Osteocyte (in vitro differentiated cells): ENCODE results near the gene ADAMTSL2. TPM values are rescaled to one million over a fixed set of nuclear protein-coding genes. Genes with fewer than 3 reads are reported as not detected.
"Not testable (repeated sequence)": the region's sequence is repeated elsewhere in the genome, so short reads cannot be mapped to it uniquely, and the experiment has no call there.

Experiments
- DNase-seq: peaks from one replicate; pipeline ENCODE4 v3.0.0; 2021; ENCODE audit warnings: mixed read lengths; ENCODE audit not compliant: unreplicated experiment; ENCODE audit errors: extremely low spot score
- H3K27ac Mint-ChIP-seq: one replicate; pipeline ENCODE4 v1.8.0; 2021; ENCODE audit warnings: mild to moderate bottlenecking, mixed read lengths; ENCODE audit not compliant: unreplicated experiment
- H3K27me3 Mint-ChIP-seq: one replicate; pipeline ENCODE4 v1.8.0; 2021; ENCODE audit warnings: mixed read lengths; ENCODE audit not compliant: unreplicated experiment
- H3K36me3 Mint-ChIP-seq: one replicate; pipeline ENCODE4 v1.8.0; 2021; ENCODE audit warnings: mixed read lengths; ENCODE audit not compliant: unreplicated experiment
- H3K4me1 Mint-ChIP-seq: one replicate; pipeline ENCODE4 v1.8.0; 2021; ENCODE audit warnings: mixed read lengths; ENCODE audit not compliant: unreplicated experiment
- H3K4me3 Mint-ChIP-seq: one replicate; pipeline ENCODE4 v1.8.0; 2021; ENCODE audit warnings: mild to moderate bottlenecking, moderate library complexity, mixed read lengths; ENCODE audit not compliant: unreplicated experiment
- H3K9me3 Mint-ChIP-seq: one replicate; pipeline ENCODE4 v1.8.0; 2021; ENCODE audit warnings: mixed read lengths; ENCODE audit not compliant: unreplicated experiment
- total RNA-seq: library from RNA; stranded (reverse); gene quantifications from 2 replicates; pipeline ENCODE4 v1.2.1, GENCODE V29; 2021
- TF ChIP-seq, protein P1 (sequence below): fragments of 200-600 bp; sonication (generic); IDR thresholded peaks from 2 replicates; pipeline ENCODE4 v1.5.0; 2021; ENCODE audit warnings: antibody characterized with exemption, mild to moderate bottlenecking, moderate library complexity

The ADAMTSL2 gene
- total RNA-seq, 1 donor from 2014 or later = 0.11 TPM

DNA sequence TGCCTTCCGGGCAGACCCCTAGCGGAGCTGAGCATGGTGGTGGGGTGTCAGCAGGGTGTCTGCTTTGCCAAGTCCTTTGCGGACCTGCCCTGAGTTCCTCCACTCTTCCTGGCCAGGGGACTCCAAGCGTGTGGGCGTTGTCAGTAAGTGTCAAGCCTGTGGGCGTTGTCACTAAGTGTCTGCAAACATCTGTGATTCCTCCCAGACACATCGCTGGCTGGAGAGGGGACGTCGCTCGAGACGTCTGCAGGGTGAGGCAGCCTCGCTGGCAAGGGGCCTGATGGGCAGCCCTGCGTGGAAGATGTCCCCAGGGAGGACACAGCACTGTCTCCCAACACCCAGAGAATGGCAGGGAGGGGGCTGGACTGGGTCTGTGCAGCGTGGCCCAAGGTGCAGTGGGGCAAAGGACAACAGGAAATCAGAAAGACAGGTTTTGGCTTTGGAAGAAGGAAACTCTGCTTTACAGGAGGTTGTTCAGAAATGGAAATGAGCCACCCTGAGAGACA, 28.8 kb downstream of the ADAMTSL2 start:
- no peaks in the 10 kb centered on the region for H3K36me3 Mint-ChIP-seq
- peaks cover 6% of the 10 kb centered on the region for H3K27me3 Mint-ChIP-seq
- no peak for DNase-seq
- no peak overlapping the region for H3K27ac Mint-ChIP-seq
- H3K4me1 Mint-ChIP-seq = peaks cover 16% of the 10 kb centered on the region
- TF ChIP-seq, protein P1, sequence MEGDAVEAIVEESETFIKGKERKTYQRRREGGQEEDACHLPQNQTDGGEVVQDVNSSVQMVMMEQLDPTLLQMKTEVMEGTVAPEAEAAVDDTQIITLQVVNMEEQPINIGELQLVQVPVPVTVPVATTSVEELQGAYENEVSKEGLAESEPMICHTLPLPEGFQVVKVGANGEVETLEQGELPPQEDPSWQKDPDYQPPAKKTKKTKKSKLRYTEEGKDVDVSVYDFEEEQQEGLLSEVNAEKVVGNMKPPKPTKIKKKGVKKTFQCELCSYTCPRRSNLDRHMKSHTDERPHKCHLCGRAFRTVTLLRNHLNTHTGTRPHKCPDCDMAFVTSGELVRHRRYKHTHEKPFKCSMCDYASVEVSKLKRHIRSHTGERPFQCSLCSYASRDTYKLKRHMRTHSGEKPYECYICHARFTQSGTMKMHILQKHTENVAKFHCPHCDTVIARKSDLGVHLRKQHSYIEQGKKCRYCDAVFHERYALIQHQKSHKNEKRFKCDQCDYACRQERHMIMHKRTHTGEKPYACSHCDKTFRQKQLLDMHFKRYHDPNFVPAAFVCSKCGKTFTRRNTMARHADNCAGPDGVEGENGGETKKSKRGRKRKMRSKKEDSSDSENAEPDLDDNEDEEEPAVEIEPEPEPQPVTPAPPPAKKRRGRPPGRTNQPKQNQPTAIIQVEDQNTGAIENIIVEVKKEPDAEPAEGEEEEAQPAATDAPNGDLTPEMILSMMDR = no peak
- H3K9me3 Mint-ChIP-seq = no peaks in the 10 kb centered on the region
- H3K4me3 Mint-ChIP-seq = no peak overlapping the region

DNA sequence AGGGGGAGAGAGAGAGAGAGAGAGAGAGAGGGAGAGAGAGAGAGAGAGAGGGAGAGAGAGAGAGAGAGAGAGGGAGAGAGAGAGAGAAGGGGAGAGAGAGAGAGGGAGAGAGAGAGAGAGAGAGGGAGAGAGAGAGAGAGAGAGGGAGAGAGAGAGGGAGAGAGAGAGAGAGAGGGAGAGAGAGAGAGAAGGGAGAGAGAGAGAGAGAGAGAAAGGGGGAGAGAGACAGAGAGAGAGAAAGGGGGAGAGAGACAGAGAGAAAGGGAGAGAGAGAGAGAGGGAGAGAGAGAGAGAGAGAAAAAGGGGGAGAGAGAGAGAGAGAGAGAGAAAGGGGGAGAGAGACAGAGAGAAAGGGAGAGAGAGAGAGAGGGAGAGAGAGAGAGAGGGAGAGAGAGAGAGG, 29.3 kb downstream of the ADAMTSL2 start:
- DNase-seq, H3K4me3 Mint-ChIP-seq, H3K27me3 Mint-ChIP-seq, H3K9me3 Mint-ChIP-seq, H3K27ac Mint-ChIP-seq, H3K36me3 Mint-ChIP-seq: not testable (repeated sequence)
- peaks cover 12% of the 10 kb centered on the region for H3K4me1 Mint-ChIP-seq

DNA sequence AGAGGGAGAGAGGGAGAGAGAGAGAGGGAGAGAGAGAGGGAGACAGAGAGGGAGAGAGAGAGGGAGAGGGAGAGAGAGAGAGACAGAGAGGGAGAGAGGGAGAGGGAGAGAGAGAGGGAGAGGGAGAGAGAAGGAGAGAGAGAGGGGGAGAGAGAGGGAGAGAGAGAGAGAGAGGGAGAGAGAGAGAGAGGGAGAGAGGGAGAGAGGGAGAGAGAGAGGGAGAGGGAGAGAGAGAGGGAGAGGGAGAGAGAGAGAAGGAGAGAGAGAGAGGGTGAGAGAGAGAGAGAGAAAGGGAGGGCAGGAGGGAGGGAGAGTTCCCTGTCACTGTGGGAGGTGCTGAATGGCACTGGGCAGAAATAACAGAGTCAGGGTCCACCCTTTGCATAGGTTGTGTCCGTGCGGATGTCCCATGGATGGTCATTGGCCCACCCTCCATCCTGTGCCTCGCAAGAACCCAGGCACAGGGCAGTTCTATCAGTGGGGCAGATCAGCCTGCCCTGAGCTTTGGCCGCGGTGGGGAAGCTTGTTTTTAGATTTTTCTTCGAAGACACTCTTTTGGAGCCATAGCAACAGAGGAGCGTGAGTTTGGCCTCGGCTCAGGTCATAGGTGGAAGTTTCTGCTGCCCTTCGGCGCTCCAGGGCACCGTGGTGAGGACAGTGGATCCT, 30.1 kb downstream of the ADAMTSL2 start:
- DNase-seq = no peak
- H3K36me3 Mint-ChIP-seq = no peaks in the 10 kb centered on the region
- peaks cover 9% of the 10 kb centered on the region for H3K4me1 Mint-ChIP-seq
- peaks cover 9% of the 10 kb centered on the region for H3K27me3 Mint-ChIP-seq
- TF ChIP-seq, protein P1 = no peak
- no peaks in the 10 kb centered on the region for H3K9me3 Mint-ChIP-seq
- H3K27ac Mint-ChIP-seq = no peak overlapping the region
- H3K4me3 Mint-ChIP-seq = no peak overlapping the region

DNA sequence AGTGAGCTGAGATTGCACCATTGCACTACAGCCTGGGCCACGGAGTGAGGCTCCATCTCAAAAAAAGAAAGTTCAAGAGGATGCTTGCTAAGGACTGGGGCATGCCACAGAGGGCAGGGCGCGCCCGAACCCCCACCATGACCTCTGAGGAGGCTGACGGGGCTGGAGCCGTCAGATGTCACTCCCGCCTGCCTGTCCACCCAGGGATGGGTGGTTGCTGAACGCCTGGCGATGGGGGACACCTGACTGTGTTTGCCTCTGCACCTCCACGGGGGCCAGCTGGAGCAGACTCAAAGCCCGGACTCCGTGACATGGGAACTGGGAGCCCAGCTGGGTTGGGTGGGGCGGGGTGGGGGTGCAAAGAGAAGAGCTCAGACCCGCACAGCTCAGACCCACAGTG, 31.9 kb downstream of the ADAMTSL2 start:
- no peaks in the 10 kb centered on the region for H3K9me3 Mint-ChIP-seq
- no peaks in the 10 kb centered on the region for H3K36me3 Mint-ChIP-seq
- peaks cover 12% of the 10 kb centered on the region for H3K4me1 Mint-ChIP-seq
- H3K27me3 Mint-ChIP-seq = peaks cover 19% of the 10 kb centered on the region
- TF ChIP-seq, protein P1 = no peak
- DNase-seq = no peak
- H3K4me3 Mint-ChIP-seq = no peak overlapping the region
- no peak overlapping the region for H3K27ac Mint-ChIP-seq

DNA sequence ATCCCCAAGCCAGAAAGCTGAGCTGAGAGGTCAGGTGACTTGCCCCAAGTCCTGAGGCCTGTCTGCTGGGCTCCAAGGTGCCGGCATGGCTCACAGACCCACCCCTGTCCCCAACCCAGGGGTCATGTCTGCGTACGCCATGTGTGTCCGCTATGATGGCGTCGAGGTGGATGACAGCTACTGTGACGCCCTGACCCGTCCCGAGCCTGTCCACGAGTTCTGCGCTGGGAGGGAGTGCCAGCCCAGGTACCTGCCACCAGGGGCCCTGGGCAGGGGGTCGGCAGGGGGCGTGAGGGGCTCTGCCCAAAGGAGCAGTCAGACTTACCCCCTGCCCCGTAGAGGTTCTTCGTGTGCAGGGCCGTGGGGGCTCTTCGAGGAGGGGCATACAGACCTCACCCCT, 32.3 kb downstream of the ADAMTSL2 start:
- no peak for DNase-seq
- H3K27ac Mint-ChIP-seq = no peak overlapping the region
- no peak overlapping the region for H3K4me3 Mint-ChIP-seq
- peaks cover 12% of the 10 kb centered on the region for H3K4me1 Mint-ChIP-seq
- peaks cover 19% of the 10 kb centered on the region for H3K27me3 Mint-ChIP-seq
- TF ChIP-seq, protein P1 = no peak
- H3K36me3 Mint-ChIP-seq = no peaks in the 10 kb centered on the region
- no peaks in the 10 kb centered on the region for H3K9me3 Mint-ChIP-seq
